ENCODE results near the gene CENPVL3.
"Not testable (repeated sequence)": the region's sequence is repeated elsewhere in the genome, so short reads cannot be mapped to it uniquely, and the experiment has no call there.

The CENPVL3 gene

GRCh38 chrX:51618241-51619155, at the start of gene CENPVL3:
Gene CENPVL3, minus strand, starts transcription at chrX:51618912. Its CDS starts 39 bp downstream, at chrX:51618873.
- DNase-seq, result not testable (repeated sequence)

- DNase-seq, result no peak
Measured at GRCh38 chrX:51665981-51666380, 47.3 kb upstream of the CENPVL3 start.

- no peak for DNase-seq
Measured at GRCh38 chrX:51643377-51643776, 24.7 kb upstream of the CENPVL3 start.

GRCh38 chrX:51641421-51642021, 22.8 kb upstream of the CENPVL3 start:
- DNase-seq, result no peak

GRCh38 chrX:51636511-51636910, 17.8 kb upstream of the CENPVL3 start:
- not testable (repeated sequence) for DNase-seq

- DNase-seq, result no peak
Measured at GRCh38 chrX:51614353-51615012, 4.2 kb downstream of the CENPVL3 start.

GRCh38 chrX:51608766-51609165, 9.9 kb downstream of the CENPVL3 start:
- no peak for DNase-seq

GRCh38 chrX:51608126-51608525, 10.6 kb downstream of the CENPVL3 start:
- DNase-seq, result no peak

GRCh38 chrX:51606446-51606845, 12.3 kb downstream of the CENPVL3 start:
- no peak for DNase-seq

GRCh38 chrX:51598899-51599298, 19.8 kb downstream of the CENPVL3 start:
- DNase-seq, result no peak

- no peak for DNase-seq
Measured at GRCh38 chrX:51571874-51572273, 46.8 kb downstream of the CENPVL3 start.

- DNase-seq, result no peak
Measured at GRCh38 chrX:51569561-51569960, 49.2 kb downstream of the CENPVL3 start.

GRCh38 chrX:51568586-51568985, 50.1 kb downstream of the CENPVL3 start:
- DNase-seq, result no peak
